Tibial nerve (tissue), 4 donors: ENCODE data around the gene BLM.

Experiments
- EP300 ChIP-seq, 2 donors: sonication (generic); formaldehyde crosslinking; IDR thresholded peaks; one replicate each; pipeline ENCODE4 v1.6.1; 2017; ENCODE audit warnings: antibody characterized with exemption in 2 of 2, mild to moderate bottlenecking in 1 of 2
- TF ChIP-seq, protein P1 (sequence below), 5 experiments: fragments of 200-600 bp in 3 of 5; fragments of 450-650 bp in 2 of 5; sonication (generic) in 3 of 5; IDR thresholded peaks; one replicate each; pipeline ENCODE4 v1.5.1; 2016 to 2019; ENCODE audit warnings: antibody characterized with exemption in 5 of 5, mild to moderate bottlenecking in 3 of 5, moderate library complexity in 2 of 5

GRCh38 chr15:90761629-90762028 lies 44.5 kb downstream of the BLM start:
- TF ChIP-seq EP300 (IDR thresholded peaks at IDR 0.05): no peak
- TF ChIP-seq, protein P1, sequence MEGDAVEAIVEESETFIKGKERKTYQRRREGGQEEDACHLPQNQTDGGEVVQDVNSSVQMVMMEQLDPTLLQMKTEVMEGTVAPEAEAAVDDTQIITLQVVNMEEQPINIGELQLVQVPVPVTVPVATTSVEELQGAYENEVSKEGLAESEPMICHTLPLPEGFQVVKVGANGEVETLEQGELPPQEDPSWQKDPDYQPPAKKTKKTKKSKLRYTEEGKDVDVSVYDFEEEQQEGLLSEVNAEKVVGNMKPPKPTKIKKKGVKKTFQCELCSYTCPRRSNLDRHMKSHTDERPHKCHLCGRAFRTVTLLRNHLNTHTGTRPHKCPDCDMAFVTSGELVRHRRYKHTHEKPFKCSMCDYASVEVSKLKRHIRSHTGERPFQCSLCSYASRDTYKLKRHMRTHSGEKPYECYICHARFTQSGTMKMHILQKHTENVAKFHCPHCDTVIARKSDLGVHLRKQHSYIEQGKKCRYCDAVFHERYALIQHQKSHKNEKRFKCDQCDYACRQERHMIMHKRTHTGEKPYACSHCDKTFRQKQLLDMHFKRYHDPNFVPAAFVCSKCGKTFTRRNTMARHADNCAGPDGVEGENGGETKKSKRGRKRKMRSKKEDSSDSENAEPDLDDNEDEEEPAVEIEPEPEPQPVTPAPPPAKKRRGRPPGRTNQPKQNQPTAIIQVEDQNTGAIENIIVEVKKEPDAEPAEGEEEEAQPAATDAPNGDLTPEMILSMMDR (IDR thresholded peaks at IDR 0.05): no peak
